Lung (tissue), 12 donors: ENCODE data around the gene PLIN4. TPM values are rescaled to one million over a fixed set of nuclear protein-coding genes. Genes with fewer than 3 reads are reported as not detected.

Experiments used
- ATAC-seq: fragments of 200-7000 bp; cut with Tn5 transposase; one replicate; pipeline ENCODE4 v1.9.1; 2020; ENCODE audit warnings: moderate number of reproducible peaks; ENCODE audit not compliant: insufficient read depth, low FRiP score
- DNase-seq, 3 donors: peaks; one replicate each; pipeline ENCODE4 v3.0.0-alpha.2; 2013 to 2017
- H3K27ac ChIP-seq, 2 donors: one replicate each; pipeline ENCODE4 v1.5.1; 2013; ENCODE audit warnings: mild to moderate bottlenecking in 2 of 2, moderate library complexity in 2 of 2, control low read depth in 1 of 2, inconsistent platforms in 1 of 2, low read depth in 1 of 2, low read length in 1 of 2
- H3K27me3 ChIP-seq, 3 donors: one replicate each; pipeline ENCODE4 v1.5.1; 2013; ENCODE audit warnings: low read length in 2 of 3; ENCODE audit not compliant: control insufficient read depth in 3 of 3, insufficient read depth in 3 of 3
- H3K36me3 ChIP-seq, 4 donors: one replicate each; pipeline ENCODE4 v1.5.1; 2013; ENCODE audit warnings: low read length in 4 of 4, mild to moderate bottlenecking in 1 of 4, moderate library complexity in 1 of 4; ENCODE audit not compliant: control insufficient read depth in 4 of 4, insufficient read depth in 4 of 4
- H3K4me1 ChIP-seq, 5 donors: one replicate each; pipeline ENCODE4 v1.5.1; 2013; ENCODE audit warnings: low read length in 5 of 5, mild to moderate bottlenecking in 2 of 5, moderate library complexity in 1 of 5; ENCODE audit not compliant: control insufficient read depth in 5 of 5, insufficient read depth in 5 of 5
- H3K4me3 ChIP-seq: one replicate; pipeline ENCODE4 v1.5.1; 2013; ENCODE audit warnings: mild to moderate bottlenecking, control low read depth, moderate library complexity
- H3K9ac ChIP-seq, 2 donors: one replicate each; pipeline ENCODE4 v1.5.1; 2013; ENCODE audit warnings: low read length in 2 of 2, control low read depth in 1 of 2; ENCODE audit not compliant: insufficient read depth in 1 of 2
- H3K9me3 ChIP-seq, 4 donors: one replicate each; pipeline ENCODE4 v1.5.1; 2013; ENCODE audit warnings: low read length in 3 of 4, mild to moderate bottlenecking in 1 of 4, moderate library complexity in 1 of 4; ENCODE audit not compliant: control insufficient read depth in 4 of 4, insufficient read depth in 3 of 4
- WGBS, 2 donors: extraction: QIAGEN DNeasy Blood & Tissue Kit; methylation state at CpG; one replicate each; pipeline ENCODE4 v1.1.7; 2013; 5-methylcytosine and 5-hydroxymethylcytosine counted together
- polyA plus RNA-seq, 2 donors: library from polyadenylated mRNA; stranded (reverse); fragments of 200-250 nt; gene quantifications; one replicate each; pipeline ENCODE4 v1.2.1, GENCODE V29; 2013
- total RNA-seq, 2 donors: library from RNA; depleted of rRNA in 1 of 2; stranded (reverse); fragments of >200 nt in 1 of 2; gene quantifications; one replicate each; pipeline ENCODE4 v1.2.1, GENCODE V29; 2014 to 2021
- TF ChIP-seq, protein P1 (sequence below): IDR thresholded peaks from 2 replicates; pipeline ENCODE4 v1.5.1; 2012; ENCODE audit warnings: mild to moderate bottlenecking; ENCODE audit errors: control extremely low read depth, extremely low read depth
- donor health status: control.
- donor health status: control.
- donor health status: Bipolar disorder and iron deficiency.
- donor health status: healthy.
- donor health status: DM: yes; HTN: yes; CAD: no.

The PLIN4 gene
- total and polyA plus RNA-seq, 4 donors, result 0.85 to 5.0 (median 3.8) TPM

DNA sequence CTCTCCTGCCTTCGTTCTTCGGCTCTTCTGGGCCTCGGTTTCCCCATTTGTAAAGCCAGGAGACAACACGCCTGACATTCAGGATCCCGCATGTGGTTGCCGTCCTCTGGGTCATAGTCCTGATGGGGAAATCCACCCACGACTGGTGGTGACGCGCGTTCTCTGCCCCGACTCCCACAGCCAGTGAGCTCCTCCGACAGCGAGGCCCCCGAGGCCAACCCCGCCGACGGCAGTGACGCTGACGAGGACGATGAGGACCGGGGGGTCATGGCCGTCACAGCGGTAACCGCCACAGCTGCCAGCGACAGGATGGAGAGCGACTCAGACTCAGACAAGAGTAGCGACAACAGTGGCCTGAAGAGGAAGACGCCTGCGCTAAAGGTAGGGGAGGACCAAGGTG lies 29.8 kb downstream of the PLIN4 start:
- peaks cover 0 to 6% (median 0%) of the 10 kb centered on the region in 4 donors for H3K9me3 ChIP-seq
- TF ChIP-seq, protein P1, sequence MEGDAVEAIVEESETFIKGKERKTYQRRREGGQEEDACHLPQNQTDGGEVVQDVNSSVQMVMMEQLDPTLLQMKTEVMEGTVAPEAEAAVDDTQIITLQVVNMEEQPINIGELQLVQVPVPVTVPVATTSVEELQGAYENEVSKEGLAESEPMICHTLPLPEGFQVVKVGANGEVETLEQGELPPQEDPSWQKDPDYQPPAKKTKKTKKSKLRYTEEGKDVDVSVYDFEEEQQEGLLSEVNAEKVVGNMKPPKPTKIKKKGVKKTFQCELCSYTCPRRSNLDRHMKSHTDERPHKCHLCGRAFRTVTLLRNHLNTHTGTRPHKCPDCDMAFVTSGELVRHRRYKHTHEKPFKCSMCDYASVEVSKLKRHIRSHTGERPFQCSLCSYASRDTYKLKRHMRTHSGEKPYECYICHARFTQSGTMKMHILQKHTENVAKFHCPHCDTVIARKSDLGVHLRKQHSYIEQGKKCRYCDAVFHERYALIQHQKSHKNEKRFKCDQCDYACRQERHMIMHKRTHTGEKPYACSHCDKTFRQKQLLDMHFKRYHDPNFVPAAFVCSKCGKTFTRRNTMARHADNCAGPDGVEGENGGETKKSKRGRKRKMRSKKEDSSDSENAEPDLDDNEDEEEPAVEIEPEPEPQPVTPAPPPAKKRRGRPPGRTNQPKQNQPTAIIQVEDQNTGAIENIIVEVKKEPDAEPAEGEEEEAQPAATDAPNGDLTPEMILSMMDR, result no peak
- H3K36me3 ChIP-seq, result peaks cover 0 to 43% (median 23%) of the 10 kb centered on the region in 4 donors
- DNase-seq (no peak), ATAC-seq (no peak)
- H3K4me3 ChIP-seq, result no peak overlapping the region
- no peaks in the 10 kb centered on the region for H3K27me3 ChIP-seq
- 94% methylated on average over 29 of the region's 29 CpGs for WGBS, 2 donors
- no peaks in the 10 kb centered on the region for H3K4me1 ChIP-seq
- no peak overlapping the region for H3K27ac ChIP-seq
- no peak overlapping the region for H3K9ac ChIP-seq

DNA sequence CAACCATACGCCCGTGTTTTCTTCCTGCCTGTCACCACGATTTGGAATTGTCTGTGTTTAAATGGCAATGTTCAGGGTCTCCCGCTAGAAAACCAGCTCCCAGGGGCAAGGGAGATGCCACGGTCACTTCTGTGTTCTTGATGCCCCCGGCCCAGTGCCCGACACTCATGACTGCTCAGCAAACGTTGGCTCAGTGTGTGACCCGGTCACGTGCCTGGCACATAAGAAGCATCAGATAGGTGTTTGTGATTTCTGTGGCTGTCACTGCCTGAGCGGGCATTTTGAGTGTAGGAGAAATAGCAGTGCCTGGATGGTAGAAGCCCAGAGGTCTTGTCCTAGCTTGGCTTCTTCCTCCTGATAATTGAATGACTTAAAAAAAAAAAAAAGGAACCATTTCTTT lies 30.7 kb downstream of the PLIN4 start:
- no peak for DNase-seq
- WGBS, 2 donors, result 89 to 90% methylated on average over 11 of the region's 11 CpGs
- peaks cover 0 to 48% (median 21%) of the 10 kb centered on the region in 4 donors for H3K36me3 ChIP-seq

DNA sequence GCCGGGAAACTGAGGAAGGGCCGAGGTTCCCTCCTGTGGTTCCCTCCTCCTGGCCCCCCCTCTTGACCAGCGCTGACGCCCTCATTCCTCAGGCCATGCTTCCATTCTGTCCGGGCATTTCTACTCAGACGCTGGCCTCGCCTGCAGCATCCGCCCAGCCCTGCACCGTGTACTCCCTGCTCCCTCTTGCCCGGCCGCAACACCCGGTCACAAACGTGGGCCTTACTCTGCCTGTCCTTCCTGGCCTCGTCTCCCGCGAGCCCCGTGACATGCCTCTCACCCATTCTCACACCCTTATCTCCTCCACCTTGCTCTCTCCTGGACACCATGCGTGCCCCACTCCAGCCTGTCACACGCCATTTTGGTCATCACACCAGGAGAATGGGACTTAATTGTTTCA lies 34.9 kb downstream of the PLIN4 start:
- H3K4me1 ChIP-seq, result no peaks in the 10 kb centered on the region
- TF ChIP-seq, protein P1, result no peak
- H3K9me3 ChIP-seq, result no peaks in the 10 kb centered on the region
- H3K27ac ChIP-seq, result no peak overlapping the region
- H3K27me3 ChIP-seq, result no peaks in the 10 kb centered on the region
- peaks cover 0 to 34% (median 7%) of the 10 kb centered on the region in 4 donors for H3K36me3 ChIP-seq
- no peak for DNase-seq
- no peak overlapping the region for H3K9ac ChIP-seq
- ATAC-seq, result no peak
- no peak overlapping the region for H3K4me3 ChIP-seq
- 89 to 96% methylated on average over 19 of the region's 19 CpGs for WGBS, 2 donors

More for the DNA sequence above, 30.7 kb downstream of the PLIN4 start:
- Histone ChIP-seq H3K9ac (no peak overlapping the region), H3K9me3 (peaks cover 0 to 2% (median 0%) of the 10 kb centered on the region in 4 donors), H3K4me1 (no peaks in the 10 kb centered on the region), H3K4me3 (no peak overlapping the region), H3K27me3 (no peaks in the 10 kb centered on the region), H3K27ac (no peak overlapping the region)
- TF ChIP-seq, protein P1, result no peak
- no peak for ATAC-seq
